DMS53 treated with DMSO at 0.1 percent for 48 hours (cell line): ENCODE measurements around the gene RPL34.
"Not testable (repeated sequence)": the region's sequence is repeated elsewhere in the genome, so short reads cannot be mapped to it uniquely, and the experiment has no call there.

Experiments
- DNase-seq: peaks from one replicate; lab custom pipeline; 2025; ENCODE audit not compliant: unreplicated experiment; lab: John Stamatoyannopoulos, UW

Gene RPL34

DNA sequence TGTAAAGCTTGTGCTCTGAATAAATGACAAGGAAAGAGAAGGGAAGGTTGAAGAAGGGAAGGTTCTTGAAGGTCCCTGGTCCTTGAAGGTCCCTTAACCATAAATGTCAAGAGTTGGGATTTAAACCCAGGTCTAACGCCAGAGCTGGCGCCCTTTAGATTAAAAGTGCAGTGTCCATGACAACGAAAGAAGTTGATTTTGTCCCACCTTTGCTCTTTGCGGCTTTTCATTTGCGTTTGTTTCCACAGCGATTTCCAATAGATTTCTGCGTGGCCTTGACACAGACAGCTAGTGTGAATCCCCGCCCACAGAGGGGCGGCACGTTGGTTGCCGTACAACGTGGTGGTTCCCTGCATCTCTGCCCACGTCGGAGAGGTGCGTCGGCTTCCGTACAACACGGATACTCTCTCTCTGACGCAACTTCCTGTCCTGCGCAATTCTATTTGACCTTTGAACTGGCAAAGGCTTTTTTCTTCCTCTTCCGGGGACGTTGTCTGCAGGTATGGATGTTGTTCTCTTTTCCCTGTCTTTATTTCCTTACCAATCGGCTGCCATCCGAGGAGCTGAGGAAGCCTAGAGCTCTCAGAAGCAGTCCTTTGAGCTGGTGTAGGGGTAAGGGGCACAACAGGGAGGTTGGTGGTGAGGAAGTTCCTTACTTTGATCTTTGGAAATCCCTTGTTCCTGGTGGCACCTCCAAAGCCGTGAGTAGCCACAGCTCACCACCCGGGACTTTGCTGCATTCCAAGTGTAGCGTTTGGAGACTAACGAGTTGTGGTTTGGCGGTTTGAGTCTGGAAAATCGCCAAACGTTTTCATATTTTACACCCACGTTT, at the start of gene RPL34:
Gene RPL34, plus strand, starts transcription at position 476 of the 832 bp plus-strand sequence. CDS start 1,384 bp downstream, outside the sequence.
- DNase-seq: peak; percentile 93

DNA sequence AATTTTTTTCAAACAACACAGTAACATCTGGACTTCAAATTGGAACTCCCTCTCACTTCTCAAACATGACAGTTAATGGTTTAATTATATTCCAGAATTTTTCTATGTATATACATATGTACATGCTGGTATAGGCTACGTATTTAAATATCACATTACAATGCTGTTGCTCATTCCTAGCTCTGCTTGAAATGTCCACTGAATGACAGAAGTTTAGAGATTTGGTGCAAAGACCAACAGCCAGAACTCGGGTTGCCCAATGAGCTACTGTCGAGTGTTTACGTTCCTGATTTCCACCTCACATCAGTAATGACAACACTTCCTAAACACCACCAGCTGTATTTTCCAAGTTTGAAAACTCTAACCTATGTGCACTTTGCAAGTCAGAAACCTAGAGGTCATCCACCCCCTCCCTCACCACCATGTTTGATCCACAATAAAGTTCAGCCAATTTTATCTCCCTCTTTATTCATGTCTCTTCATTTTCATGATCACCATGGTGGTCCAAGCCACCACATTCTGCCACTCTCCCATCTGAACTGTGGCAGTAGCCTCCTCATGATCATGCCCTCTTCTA, 49.3 kb upstream of the RPL34 start:
- no peak for DNase-seq

DNA sequence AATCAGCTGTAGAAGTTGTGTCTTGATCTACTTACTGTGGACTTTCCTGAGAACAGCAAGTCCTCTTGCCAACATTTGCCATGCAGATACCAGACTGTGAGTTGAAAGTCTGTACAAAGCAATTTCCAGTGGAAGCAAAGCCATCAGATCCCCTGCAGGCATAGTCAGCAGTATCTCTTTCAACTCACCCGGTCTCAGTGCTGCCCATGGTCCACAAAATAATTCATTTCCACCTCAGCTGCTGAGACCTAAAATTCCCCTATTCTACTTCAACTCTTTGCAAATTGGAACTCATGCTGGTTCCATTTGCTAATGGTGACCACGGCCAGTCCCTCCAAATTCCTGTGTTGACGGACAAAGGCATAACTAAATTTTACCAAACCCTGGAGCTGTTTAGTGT, 46.0 kb upstream of the RPL34 start:
- no peak for DNase-seq

DNA sequence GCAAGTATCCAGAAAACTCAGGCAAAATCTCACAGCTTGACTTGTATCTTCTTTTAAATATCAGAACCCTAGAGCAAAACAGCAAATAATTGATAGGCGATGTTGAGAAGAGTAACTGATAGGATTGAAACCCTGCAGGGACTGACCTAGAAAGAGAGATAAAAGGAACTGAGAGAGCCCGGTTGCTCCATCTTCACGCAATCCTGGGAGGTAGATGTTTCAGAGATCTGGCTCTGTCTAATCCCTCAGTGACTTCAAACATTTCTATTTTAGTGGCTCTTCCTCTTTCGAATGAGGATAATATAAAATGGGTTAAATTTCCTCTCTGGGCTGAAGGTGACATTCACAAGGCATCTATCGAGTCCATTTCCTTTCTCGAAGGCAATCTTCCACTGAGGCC, 39.3 kb upstream of the RPL34 start:
- DNase-seq: no peak

DNA sequence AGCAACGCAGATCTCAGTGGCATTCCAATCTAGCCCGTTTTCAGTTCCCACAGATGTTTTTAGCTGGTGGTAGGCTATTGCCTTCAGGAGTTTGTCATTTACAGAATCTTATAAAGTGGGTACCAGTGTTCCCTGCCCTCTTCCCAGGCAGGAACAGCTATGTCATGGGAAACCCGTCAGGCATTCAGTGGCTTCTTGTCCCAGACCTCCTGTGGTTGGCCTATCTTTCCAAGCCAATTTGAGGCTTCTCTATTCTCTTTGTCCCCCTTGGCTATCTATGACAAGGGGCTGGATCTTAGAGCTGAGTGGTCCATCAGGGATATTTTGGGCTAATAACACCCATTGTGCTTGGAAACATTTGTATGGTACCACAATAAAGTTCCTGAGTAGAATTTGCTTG, 33.6 kb upstream of the RPL34 start:
- no peak for DNase-seq

DNA sequence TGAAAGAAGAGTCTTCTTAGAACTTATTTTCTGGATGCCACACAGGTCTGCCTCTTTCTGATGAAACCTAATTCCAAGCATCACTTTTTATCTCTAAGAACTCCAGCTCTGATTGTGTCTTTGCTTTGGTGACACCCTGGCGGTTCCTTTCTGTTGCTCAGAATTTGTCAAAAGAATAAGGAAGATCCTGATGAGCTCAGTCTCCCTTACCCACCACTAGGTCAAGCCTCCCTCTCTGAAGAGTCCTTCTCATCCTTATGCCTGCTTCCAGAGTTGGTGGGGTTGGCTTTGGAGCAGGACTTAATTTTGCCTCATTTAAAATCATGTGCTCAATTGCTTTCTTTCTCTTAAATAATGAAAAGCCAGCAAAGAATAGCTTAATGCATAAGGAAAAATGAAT, 31.5 kb upstream of the RPL34 start:
- DNase-seq: no peak

DNA sequence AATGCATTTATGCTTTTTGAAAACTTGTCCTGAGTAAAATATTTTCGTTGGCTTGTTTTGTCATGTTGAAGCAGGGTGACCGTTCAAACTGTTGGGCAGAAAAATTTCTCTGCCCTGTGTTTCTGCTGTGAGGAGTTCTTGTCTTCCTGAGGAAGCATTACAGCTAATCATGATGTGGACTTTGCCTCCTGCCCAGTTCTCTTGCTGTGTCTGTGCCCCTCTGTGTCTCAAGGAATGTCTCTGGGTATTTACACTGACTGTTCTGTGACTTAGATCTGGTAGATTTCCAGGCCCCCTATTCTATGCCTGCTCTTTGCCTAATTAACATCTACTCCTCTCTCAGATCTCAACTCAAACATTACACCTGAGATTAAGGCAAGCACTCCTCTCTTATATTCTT, 30.4 kb upstream of the RPL34 start:
- no peak for DNase-seq

DNA sequence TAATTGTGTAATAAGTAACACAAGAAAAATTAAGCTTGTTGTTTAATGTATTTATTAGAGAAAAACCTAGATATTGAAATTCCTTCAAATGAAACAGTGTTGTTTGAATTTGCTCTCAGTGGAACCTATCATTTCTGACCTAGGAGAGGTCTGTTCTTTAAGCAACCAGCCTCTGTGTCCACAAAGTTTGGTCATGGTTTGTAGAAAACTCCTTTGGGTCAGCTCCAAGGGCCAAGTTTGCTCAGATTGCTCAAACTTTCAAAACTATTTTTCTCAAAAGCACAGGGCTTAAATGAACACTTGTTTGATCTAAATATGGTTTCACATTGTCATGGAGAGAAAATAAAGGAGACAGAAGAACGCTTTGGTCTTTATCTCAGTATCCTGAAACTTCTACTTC, 29.6 kb upstream of the RPL34 start:
- no peak for DNase-seq

DNA sequence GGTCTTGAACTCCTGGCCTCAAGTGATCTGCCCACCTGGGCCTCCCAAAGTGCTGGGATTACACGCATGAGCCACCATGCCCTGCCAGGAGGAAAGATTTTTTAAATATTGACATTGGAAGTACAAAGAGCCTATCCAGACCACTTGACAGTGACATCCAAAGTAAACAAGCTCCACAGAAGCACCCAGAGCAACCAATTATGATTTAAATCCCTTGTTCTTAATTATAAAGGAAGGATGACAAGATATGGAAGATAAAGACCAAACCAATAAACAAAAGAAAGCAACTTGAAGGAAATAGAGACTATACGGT, 27.7 kb upstream of the RPL34 start:
- DNase-seq: peak; percentile 23

DNA sequence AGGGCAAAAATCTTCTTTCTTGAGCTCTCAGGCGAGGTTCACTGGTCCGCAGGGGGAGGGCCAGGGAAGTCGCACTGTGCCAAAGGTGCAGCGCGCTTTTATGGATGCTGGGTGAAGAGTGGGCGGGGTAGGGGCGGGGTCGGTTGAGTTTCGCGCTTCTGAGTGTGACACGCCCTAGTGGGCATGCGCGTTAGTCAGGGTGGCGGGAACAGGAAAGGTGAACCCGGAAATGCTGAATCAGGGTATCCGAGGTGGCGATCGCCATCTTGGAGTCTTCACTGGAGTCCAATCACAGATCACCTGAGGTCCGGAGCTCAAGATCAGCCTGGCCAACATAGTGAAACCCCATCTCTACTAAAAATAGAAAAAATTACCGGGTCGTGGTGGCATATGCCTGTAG, 26.1 kb upstream of the RPL34 start:
- DNase-seq: not testable (repeated sequence)

DNA sequence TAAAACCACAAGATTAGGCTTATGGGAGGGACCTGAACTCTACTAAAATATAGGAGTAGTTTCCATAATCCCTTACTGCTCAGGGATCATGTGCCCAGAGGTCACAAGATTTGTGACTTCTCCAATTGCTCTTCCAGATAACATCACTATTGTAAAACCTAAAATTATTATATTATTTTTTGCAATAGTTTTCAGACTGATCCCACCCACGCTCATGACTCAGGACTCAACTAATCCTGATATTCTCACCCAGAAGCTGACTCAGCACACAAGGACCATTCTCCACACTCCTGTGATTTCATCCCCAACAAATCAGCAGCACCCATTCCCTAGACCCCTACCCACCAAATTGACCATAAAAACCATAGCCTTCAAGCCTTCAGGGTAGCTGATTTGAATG, 24.0 kb upstream of the RPL34 start:
- no peak for DNase-seq

DNA sequence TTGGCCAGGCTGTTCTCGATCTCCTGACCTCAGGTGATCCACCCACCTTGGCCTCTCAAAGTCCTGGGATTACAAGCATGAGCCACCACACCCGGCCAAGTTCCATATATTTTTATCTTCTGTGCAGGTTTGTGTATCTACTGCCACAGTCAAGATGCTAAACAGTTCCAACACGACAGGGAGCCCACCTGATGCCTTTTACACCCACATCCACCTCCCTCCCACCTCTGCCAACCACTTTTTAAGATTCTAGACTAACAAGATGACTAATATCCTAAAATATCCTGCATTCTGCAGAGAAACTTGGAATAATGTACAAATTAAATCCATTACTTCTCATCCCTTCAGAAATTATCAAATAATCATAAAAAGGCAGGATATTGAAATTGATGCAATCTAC, 19.3 kb upstream of the RPL34 start:
- DNase-seq: no peak

DNA sequence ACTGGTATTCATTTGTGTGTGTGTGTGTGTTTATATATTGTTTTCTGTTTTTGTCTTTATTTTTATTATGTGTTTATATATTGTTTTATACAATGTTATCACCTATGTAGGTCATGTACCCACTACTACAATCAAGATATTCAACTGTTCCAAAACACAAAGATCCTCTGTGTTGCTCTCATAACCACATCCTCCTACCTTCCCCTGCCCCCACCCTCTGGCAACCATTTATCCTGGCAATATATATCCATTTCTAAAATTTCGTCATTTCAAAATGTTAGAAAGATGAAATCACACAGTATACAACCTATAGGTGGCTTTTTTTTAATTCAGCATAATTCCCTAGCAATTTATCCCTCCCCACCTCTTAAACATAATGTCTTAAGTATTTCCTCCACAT, 18.8 kb upstream of the RPL34 start:
- DNase-seq: no peak

DNA sequence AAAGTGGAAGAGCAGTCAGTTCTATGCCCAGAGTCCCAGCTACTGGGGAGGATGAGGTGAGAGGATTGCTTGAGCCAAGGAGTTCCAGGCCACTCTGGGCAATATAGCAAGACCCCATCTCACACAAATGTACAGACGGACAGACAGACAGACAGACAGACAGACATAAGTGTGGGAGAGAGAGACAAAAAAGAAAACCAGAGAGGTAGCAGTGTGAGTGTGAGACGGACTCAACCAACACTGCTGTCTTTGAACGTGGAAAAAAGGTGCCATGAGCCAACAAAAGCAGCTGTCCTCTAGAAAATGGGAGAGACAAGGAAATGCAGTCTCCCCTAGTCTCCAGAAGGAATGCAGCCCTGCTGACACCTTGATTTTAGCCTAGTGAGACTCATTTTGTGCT, 18.2 kb upstream of the RPL34 start:
- DNase-seq: no peak

DNA sequence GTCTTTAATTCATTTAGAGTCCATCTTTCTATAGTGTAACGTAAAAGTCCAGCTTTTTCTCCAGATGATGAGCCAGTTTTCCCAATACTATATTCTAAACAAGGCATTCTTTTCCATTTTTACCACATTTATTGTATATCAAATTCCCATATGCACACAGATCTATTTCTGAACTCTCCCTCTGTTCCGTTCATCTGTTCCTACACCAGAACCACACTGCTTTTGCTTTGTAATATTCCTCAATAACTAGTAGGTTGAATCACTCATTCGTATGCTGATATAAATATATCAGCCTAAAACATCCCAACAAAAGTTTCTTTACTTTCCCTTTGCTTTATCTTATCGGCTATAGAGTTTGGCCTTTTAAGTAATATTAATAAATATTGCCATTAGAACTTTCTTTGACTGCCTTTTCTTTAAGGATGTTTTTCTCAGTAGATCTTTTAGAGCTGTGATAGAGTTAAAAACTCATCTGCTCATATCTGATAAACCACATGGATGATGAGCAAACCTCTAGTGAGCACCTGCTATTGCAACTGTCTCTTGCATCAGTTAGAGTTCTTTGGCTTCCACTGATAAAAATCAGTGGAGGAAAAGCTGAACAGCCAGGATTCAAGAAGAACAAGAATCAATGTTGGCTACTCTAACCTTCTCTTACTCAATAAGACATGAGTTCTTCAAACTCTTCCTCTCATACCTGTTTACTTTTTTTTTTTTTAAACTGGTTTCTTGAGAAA, 13.1 kb upstream of the RPL34 start:
- no peak for DNase-seq

DNA sequence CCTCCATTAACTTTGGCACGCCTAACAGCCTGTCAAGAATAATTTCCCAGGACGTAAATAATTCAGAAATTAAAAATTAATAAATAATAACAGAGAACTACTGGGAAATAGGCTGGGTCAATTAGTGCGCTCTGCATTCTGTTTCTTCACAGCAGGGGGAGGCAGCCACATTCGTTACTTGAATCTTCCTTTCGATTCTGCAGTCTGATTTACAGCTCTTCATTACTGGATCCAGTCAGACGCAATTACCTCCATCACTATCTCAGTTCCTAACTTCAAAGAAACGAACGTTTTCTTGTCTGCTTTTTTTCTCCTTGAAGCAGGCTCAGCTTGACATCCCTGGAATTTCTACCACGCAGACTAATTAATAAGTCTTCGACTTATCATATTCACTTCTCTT, 9.0 kb upstream of the RPL34 start:
- DNase-seq: no peak

DNA sequence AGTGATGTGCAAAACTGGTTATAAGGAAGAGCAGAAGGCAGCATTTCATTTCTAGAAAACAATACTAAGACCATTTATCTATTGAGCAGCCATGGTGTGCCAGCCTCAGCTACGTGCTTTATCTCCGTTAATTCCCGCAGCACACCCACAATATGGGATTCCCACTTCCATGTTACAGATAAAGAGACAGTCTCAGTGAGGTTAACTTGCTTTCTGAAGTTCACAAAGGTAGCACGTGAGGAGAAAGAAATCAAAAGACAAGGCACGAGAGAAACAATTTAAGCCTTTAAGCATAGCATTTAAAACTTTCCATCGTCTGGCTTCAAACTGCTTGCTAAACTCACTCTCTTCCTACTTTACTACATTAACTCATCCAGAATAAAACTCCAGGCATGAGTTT, 8.0 kb upstream of the RPL34 start:
- DNase-seq: no peak

DNA sequence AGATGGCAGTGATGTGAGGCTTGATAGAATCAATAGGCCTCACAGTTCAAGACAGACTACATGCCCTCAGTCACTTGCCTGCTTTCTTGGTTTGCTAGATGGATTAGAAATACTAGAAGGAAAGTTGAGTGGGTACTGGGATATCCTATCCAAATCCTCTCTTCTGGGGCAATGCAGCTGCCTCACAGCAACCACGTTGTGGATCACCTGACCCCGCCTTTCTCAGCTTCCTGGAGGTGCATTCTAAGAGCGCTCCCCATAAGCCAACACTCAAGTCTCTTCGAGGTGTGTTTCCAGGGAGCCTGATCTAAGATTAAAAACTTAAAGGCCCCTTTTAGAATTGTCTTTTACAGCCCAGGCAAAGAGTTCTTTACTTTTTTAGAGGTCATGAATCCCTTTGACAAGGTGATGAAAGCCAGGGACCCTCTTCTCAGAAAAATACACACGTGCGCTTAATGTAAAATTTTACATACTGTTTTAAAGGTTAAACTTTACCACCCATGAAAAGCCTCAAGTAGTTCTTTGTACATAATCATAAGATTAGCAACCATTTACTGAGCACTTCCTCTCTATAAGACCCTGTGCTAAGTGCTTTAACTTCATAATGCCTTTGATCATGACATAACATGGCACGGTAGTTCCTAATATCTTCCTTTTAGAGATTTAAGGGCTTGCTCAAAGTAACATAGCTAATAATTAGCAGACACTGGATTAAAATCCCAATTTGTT, 840 bp upstream of the RPL34 start:
- no peak for DNase-seq

DNA sequence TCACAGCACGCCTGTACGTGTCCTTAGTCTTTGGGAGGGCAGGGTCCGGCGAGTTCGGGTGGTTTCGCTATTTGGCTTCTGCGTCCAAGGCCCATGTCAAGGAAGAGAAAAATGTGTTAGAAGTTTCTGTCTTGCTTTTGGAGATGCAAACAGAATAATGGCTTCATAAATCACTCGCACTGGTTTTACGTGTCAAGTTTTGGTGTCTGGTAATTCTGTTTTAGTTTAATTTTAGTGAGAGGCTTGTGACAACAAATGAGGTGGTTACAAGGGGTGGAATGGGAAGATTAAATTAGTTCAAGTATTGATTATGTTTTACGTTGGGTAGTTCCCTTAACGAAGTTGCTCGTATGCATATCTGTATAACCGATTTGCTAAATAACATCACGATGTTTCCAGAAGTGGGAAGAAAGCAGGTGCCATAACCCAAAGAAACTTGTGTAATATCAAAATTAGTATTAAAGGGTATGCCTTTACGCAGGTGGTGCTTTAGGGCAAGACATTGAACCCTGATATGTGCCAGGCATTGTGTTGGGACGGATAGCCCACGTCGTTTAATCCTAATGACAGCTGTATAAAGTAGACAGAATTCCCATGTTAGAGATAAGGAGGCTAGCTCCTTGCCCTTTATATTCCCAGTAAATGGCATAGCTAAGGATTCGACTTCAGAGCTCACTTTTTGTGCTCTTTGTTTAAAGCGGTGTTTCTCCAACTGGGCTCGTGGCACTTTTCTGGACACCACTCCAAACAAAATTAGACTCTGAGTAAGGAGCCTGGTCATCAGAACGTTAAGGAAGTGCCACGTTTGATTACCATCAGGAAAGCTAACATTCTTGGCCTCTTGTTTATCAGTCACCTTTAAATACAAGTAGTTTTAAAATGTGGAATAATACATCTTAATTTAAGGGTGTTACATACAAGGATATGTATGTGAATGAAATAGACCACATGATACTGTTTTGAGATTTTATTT, 843 bp downstream of the RPL34 start:
- DNase-seq: no peak

DNA sequence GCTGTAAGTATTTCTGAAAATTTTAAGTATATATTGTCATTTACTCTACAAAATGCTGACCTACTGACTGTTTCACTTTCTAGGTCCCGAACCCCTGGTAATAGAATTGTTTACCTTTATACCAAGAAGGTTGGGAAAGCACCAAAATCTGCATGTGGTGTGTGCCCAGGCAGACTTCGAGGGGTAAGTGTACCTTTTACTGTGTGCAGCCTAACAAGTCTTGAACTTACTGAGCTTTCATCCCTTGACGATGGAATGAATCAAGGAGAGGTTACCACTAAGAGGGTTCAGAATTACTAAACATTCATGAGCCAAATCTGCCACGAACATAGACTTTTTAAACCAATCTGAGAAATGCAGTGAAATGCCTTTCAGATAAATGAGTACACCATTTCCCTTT, 1.6 kb downstream of the RPL34 start:
- DNase-seq: no peak

DNA sequence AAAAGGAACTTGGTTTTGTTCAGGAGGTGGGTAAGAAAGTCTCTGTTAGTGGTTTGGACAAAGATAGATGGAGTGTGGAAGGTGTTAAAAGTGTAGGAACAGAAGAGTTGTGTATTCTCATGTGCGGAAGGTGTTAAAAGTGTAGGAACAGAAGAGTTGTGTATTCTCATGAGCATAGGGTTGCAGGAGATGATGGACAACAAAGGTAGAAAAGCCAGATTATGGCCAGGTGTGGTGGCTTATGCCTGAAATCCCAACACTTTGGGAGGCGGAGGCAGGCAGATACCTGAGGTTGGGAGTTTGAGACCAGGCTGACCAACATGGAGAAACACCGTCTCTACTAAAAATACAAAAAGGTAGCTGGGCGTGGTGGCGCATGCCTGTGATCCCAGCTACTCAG, 2.5 kb downstream of the RPL34 start:
- DNase-seq: no peak
